Ishikawa (cell line): ENCODE measurements around the gene SMAD5.

Source experiments
- CEBPB ChIP-seq: IDR thresholded peaks from 2 replicates; pipeline ENCODE4 v1.6.1; 2012
- CREB1 ChIP-seq: IDR thresholded peaks from 2 replicates; pipeline ENCODE4 v1.6.1; 2012; ENCODE audit warnings: low read depth
- EGR1 ChIP-seq: IDR thresholded peaks from 2 replicates; pipeline ENCODE4 v1.6.1; 2012
- EP300 ChIP-seq: IDR thresholded peaks from 2 replicates; pipeline ENCODE4 v1.6.1; 2012; ENCODE audit warnings: borderline replicate concordance
- FOXM1 ChIP-seq: IDR thresholded peaks from 2 replicates; pipeline ENCODE4 v1.6.1; 2012; ENCODE audit warnings: low read depth, borderline replicate concordance
- MAX ChIP-seq: IDR thresholded peaks from 2 replicates; pipeline ENCODE4 v1.6.1; 2012
- NFIC ChIP-seq: IDR thresholded peaks from 2 replicates; pipeline ENCODE4 v1.6.1; 2012
- RAD21 ChIP-seq: IDR thresholded peaks from 2 replicates; pipeline ENCODE4 v1.6.1; 2012; ENCODE audit warnings: low read depth
- REST ChIP-seq: IDR thresholded peaks from 2 replicates; pipeline ENCODE4 v1.6.1; 2012; ENCODE audit warnings: low read depth, mild to moderate bottlenecking
- TAF1 ChIP-seq: IDR thresholded peaks from 2 replicates; pipeline ENCODE4 v1.6.1; 2012; ENCODE audit warnings: low read depth, mild to moderate bottlenecking
- TCF12 ChIP-seq: IDR thresholded peaks from 2 replicates; pipeline ENCODE4 v1.6.1; 2012; ENCODE audit warnings: low read depth
- TEAD4 ChIP-seq: IDR thresholded peaks from 2 replicates; pipeline ENCODE4 v1.6.1; 2012
- USF1 ChIP-seq: IDR thresholded peaks from 2 replicates; pipeline ENCODE4 v1.6.1; 2012
- YY1 ChIP-seq: IDR thresholded peaks from 2 replicates; pipeline ENCODE4 v1.6.1; 2012; ENCODE audit warnings: low read depth
- ZBTB7A ChIP-seq: IDR thresholded peaks from 2 replicates; pipeline ENCODE4 v1.6.1; 2012; ENCODE audit warnings: low read depth

SMAD5 gene

GRCh38 chr5:136201870-136202269 lies 69.2 kb downstream of the SMAD5 start:
- TF ChIP-seq CREB1 (no peak), EGR1 (no peak), MAX (no peak), EP300 (no peak), TAF1 (no peak), FOXM1 (no peak), USF1 (no peak), YY1 (no peak), NFIC (no peak)

GRCh38 chr5:136202469-136203205 lies 70.0 kb downstream of the SMAD5 start:
- TF ChIP-seq NFIC (no peak), EGR1 (no peak), CEBPB (no peak), TCF12 (no peak)

GRCh38 chr5:136203303-136203922 lies 70.8 kb downstream of the SMAD5 start:
- TF ChIP-seq RAD21 (no peak), CEBPB (no peak), MAX (no peak), REST (no peak), ZBTB7A (no peak), TCF12 (no peak), FOXM1 (no peak), TEAD4 (no peak), EP300 (no peak), USF1 (no peak), CREB1 (no peak), EGR1 (no peak), TAF1 (no peak), NFIC (no peak), YY1 (no peak)

- no peak for TF ChIP-seq RAD21
- no peak for TF ChIP-seq FOXM1
- TF ChIP-seq TAF1, result no peak
- no peak for TF ChIP-seq MAX
- no peak for TF ChIP-seq CREB1
- TF ChIP-seq REST, result no peak
- no peak for TF ChIP-seq TEAD4
- no peak for TF ChIP-seq CEBPB
- no peak for TF ChIP-seq USF1
- no peak for TF ChIP-seq EGR1
- TF ChIP-seq EP300, result no peak
- no peak for TF ChIP-seq YY1
These were observed 72.5 kb downstream of the SMAD5 start for GRCh38 chr5:136205061-136205702.

- TF ChIP-seq EP300 (no peak), CREB1 (no peak), CEBPB (no peak), TEAD4 (no peak), EGR1 (no peak), YY1 (no peak), USF1 (no peak), TAF1 (no peak)
These were observed 73.3 kb downstream of the SMAD5 start for GRCh38 chr5:136205941-136206340.
